Bronchial epithelial cell (primary cell): ENCODE results near the gene AADACL2. TPM values are rescaled to one million over a fixed set of nuclear protein-coding genes. Genes with fewer than 3 reads are reported as not detected.

Experiments used
- DNase-seq: peaks from one replicate; pipeline ENCODE4 v3.0.0-alpha.2; 2010; ENCODE audit warnings: low read depth
- FAIRE-seq: peaks from 2 replicates; lab custom pipeline; 2011; peaks lifted over from hg19 to GRCh38; lab: Jason Lieb, UNC
- H3K27me3 ChIP-seq: 2 replicates; pipeline ENCODE4 v1.5.1; 2011; ENCODE audit warnings: low read length; ENCODE audit not compliant: control insufficient read depth, insufficient read depth
- H3K36me3 ChIP-seq: 2 replicates; pipeline ENCODE4 v1.5.1; 2011; ENCODE audit warnings: low read length; ENCODE audit not compliant: control insufficient read depth, insufficient read depth
- H3K4me3 ChIP-seq: 2 replicates; pipeline ENCODE4 v1.5.1; 2011; ENCODE audit warnings: mild to moderate bottlenecking, low read depth, low read length, control low read depth
- CTCF ChIP-seq: IDR thresholded peaks from 2 replicates; pipeline ENCODE4 v1.5.1; 2011; ENCODE audit warnings: mild to moderate bottlenecking, moderate library complexity, low read length, control low read depth, inconsistent platforms; ENCODE audit not compliant: insufficient read depth, severe bottlenecking
- total RNA-seq: library from RNA; depleted of rRNA; stranded (reverse); fragments of >200 nt; gene quantifications from 2 replicates; pipeline ENCODE4 v1.2.1, GENCODE V29; 2014

The AADACL2 gene
- total RNA-seq, 1 donor from 2014 or later: not detected

GRCh38 chr3:151697496-151697895, 36.2 kb upstream of the AADACL2 start:
- DNase-seq: no peak
- no peak for FAIRE-seq
- no peaks in the 10 kb centered on the region for H3K36me3 ChIP-seq
- TF ChIP-seq CTCF: no peak
- no peak overlapping the region for H3K4me3 ChIP-seq
- no peaks in the 10 kb centered on the region for H3K27me3 ChIP-seq

- Histone ChIP-seq H3K36me3 (no peaks in the 10 kb centered on the region), H3K4me3 (no peak overlapping the region), H3K27me3 (no peaks in the 10 kb centered on the region)
- no peak for TF ChIP-seq CTCF
- FAIRE-seq (no peak), DNase-seq (peak; percentile 37)
Measured at GRCh38 chr3:151707216-151707615, 26.5 kb upstream of the AADACL2 start.

- no peak for TF ChIP-seq CTCF
- FAIRE-seq (no peak), DNase-seq (no peak)
- no peaks in the 10 kb centered on the region for H3K27me3 ChIP-seq
- H3K4me3 ChIP-seq: no peak overlapping the region
- no peaks in the 10 kb centered on the region for H3K36me3 ChIP-seq
Measured at GRCh38 chr3:151708868-151709267, 24.9 kb upstream of the AADACL2 start.

GRCh38 chr3:151709847-151710246, 23.9 kb upstream of the AADACL2 start:
- no peak for FAIRE-seq
- DNase-seq: peak; percentile 27
- TF ChIP-seq CTCF: no peak
- Histone ChIP-seq H3K4me3 (no peak overlapping the region), H3K36me3 (no peaks in the 10 kb centered on the region), H3K27me3 (no peaks in the 10 kb centered on the region)

- H3K27me3 ChIP-seq: no peaks in the 10 kb centered on the region
- H3K36me3 ChIP-seq: no peaks in the 10 kb centered on the region
- DNase-seq: no peak
- TF ChIP-seq CTCF: no peak
- H3K4me3 ChIP-seq: no peak overlapping the region
- no peak for FAIRE-seq
Measured at GRCh38 chr3:151721294-151721693, 12.4 kb upstream of the AADACL2 start.

GRCh38 chr3:151722856-151723255, 10.9 kb upstream of the AADACL2 start:
- no peak for FAIRE-seq
- H3K4me3 ChIP-seq: no peak overlapping the region

More at GRCh38 chr3:151722856-151723255, 10.9 kb upstream of the AADACL2 start:
- no peaks in the 10 kb centered on the region for H3K27me3 ChIP-seq
- no peak for TF ChIP-seq CTCF
- no peak for DNase-seq
- H3K36me3 ChIP-seq: no peaks in the 10 kb centered on the region
